Astrocyte (in vitro differentiated cells and primary cell): ENCODE data around the gene ABCC9. TPM values are rescaled to one million over a fixed set of nuclear protein-coding genes. Genes with fewer than 3 reads are reported as not detected.

Experiments
- DNase-seq: peaks from one replicate; pipeline ENCODE4 v3.0.0-alpha.2; 2010; ENCODE audit warnings: low read depth
- FAIRE-seq: peaks from 2 replicates; lab custom pipeline; 2011; peaks lifted over from hg19 to GRCh38; lab: Jason Lieb, UNC
- H2AFZ ChIP-seq: 2 replicates; pipeline ENCODE4 v1.6.0; 2012; ENCODE audit warnings: low read depth, low read length, inconsistent platforms
- H3K27ac ChIP-seq: 2 replicates; pipeline ENCODE4 v1.5.1; 2011; ENCODE audit warnings: low read depth, low read length, inconsistent platforms
- H3K27me3 ChIP-seq: 2 replicates; pipeline ENCODE4 v1.6.0; 2011; ENCODE audit warnings: low read length, inconsistent platforms; ENCODE audit not compliant: insufficient read depth
- H3K36me3 ChIP-seq: 2 replicates; pipeline ENCODE4 v1.5.1; 2011; ENCODE audit warnings: low read length, inconsistent platforms; ENCODE audit not compliant: insufficient read depth
- H3K4me1 ChIP-seq: 2 replicates; pipeline ENCODE4 v1.5.1; 2011; ENCODE audit warnings: low read length, inconsistent platforms; ENCODE audit not compliant: insufficient read depth
- H3K4me2 ChIP-seq: 2 replicates; pipeline ENCODE4 v1.6.0; 2012; ENCODE audit warnings: low read length, inconsistent platforms
- H3K4me3 ChIP-seq: 2 replicates; pipeline ENCODE4 v1.5.1; 2011; ENCODE audit warnings: low read depth, mild to moderate bottlenecking, low read length, inconsistent platforms; ENCODE audit not compliant: insufficient read depth
- H3K79me2 ChIP-seq: 2 replicates; pipeline ENCODE4 v1.6.0; 2012; ENCODE audit warnings: mild to moderate bottlenecking, low read length, inconsistent platforms; ENCODE audit not compliant: insufficient read depth
- H3K9ac ChIP-seq: 2 replicates; pipeline ENCODE4 v1.6.0; 2012; ENCODE audit warnings: mild to moderate bottlenecking, low read length, inconsistent platforms
- H3K9me3 ChIP-seq: 2 replicates; pipeline ENCODE4 v1.5.1; 2012; ENCODE audit warnings: low read depth, mild to moderate bottlenecking, low read length, inconsistent platforms; ENCODE audit not compliant: insufficient read depth
- H4K20me1 ChIP-seq: 2 replicates; pipeline ENCODE4 v1.6.0; 2012; ENCODE audit warnings: low read length, inconsistent platforms; ENCODE audit not compliant: insufficient read depth
- H3K27ac Mint-ChIP-seq: one replicate; pipeline ENCODE4 v1.8.0; 2021; ENCODE audit warnings: mild to moderate bottlenecking, mixed read lengths; ENCODE audit not compliant: unreplicated experiment
- H3K27me3 Mint-ChIP-seq: one replicate; pipeline ENCODE4 v1.8.0; 2021; ENCODE audit warnings: low read depth, mixed read lengths; ENCODE audit not compliant: unreplicated experiment
- H3K36me3 Mint-ChIP-seq: one replicate; pipeline ENCODE4 v1.8.0; 2021; ENCODE audit warnings: low read depth, mixed read lengths; ENCODE audit not compliant: unreplicated experiment
- H3K4me1 Mint-ChIP-seq: one replicate; pipeline ENCODE4 v1.8.0; 2021; ENCODE audit warnings: low read depth, mixed read lengths; ENCODE audit not compliant: unreplicated experiment
- H3K4me3 Mint-ChIP-seq: one replicate; pipeline ENCODE4 v1.8.0; 2021; ENCODE audit warnings: mild to moderate bottlenecking, moderate library complexity, mixed read lengths; ENCODE audit not compliant: unreplicated experiment
- H3K9me3 Mint-ChIP-seq: one replicate; pipeline ENCODE4 v1.8.0; 2021; ENCODE audit warnings: mild to moderate bottlenecking, mixed read lengths; ENCODE audit not compliant: unreplicated experiment
- EZH2 ChIP-seq: IDR thresholded peaks from 2 replicates; pipeline ENCODE4 v1.6.1; 2012; ENCODE audit warnings: mild to moderate bottlenecking, low read length, inconsistent platforms; ENCODE audit not compliant: insufficient read depth
- total RNA-seq: library from RNA; stranded (reverse); gene quantifications from 2 replicates; pipeline ENCODE4 v1.2.1, GENCODE V29; 2021
- TF ChIP-seq, protein P1 (sequence below): IDR thresholded peaks from 2 replicates; pipeline ENCODE4 v1.5.1; 2011; ENCODE audit warnings: low read depth, mild to moderate bottlenecking, inconsistent platforms, low read length, moderate library complexity; ENCODE audit not compliant: insufficient read depth

Gene ABCC9
- total RNA-seq, 1 donor from 2014 or later, result 0.36 TPM

DNA sequence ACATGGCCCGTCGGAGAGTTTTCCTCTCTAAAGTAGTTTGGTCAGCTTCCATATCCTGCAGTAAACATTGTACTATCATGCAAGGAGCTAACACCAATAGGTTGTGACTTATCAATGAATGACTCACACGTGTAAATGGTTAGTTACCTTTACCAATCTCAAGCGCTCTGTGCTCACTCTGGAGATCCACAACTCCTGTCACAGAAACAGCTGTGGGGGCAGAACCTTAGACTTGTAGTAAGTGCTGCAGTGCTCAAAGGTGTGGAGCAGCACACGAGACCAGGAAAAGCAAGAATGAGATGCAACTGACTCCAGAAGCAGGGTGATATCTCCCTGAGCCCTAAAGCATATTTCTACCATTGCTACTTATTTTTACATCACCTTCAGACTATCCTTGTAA lies 93.0 kb downstream of the ABCC9 start:
- Histone ChIP-seq H3K36me3 (no peaks in the 10 kb centered on the region), H4K20me1 (no peaks in the 10 kb centered on the region), H3K4me1 (no peaks in the 10 kb centered on the region), H3K4me3 (no peak overlapping the region), H3K9me3 (no peaks in the 10 kb centered on the region), H3K4me2 (no peak overlapping the region), H3K79me2 (no peaks in the 10 kb centered on the region), H3K27me3 (no peaks in the 10 kb centered on the region), H3K9ac (no peak overlapping the region), H2AFZ (no peak overlapping the region), H3K27ac (no peak overlapping the region)
- H3K9me3 Mint-ChIP-seq, result no peaks in the 10 kb centered on the region
- no peak for FAIRE-seq
- no peak for TF ChIP-seq EZH2
- TF ChIP-seq, protein P1, sequence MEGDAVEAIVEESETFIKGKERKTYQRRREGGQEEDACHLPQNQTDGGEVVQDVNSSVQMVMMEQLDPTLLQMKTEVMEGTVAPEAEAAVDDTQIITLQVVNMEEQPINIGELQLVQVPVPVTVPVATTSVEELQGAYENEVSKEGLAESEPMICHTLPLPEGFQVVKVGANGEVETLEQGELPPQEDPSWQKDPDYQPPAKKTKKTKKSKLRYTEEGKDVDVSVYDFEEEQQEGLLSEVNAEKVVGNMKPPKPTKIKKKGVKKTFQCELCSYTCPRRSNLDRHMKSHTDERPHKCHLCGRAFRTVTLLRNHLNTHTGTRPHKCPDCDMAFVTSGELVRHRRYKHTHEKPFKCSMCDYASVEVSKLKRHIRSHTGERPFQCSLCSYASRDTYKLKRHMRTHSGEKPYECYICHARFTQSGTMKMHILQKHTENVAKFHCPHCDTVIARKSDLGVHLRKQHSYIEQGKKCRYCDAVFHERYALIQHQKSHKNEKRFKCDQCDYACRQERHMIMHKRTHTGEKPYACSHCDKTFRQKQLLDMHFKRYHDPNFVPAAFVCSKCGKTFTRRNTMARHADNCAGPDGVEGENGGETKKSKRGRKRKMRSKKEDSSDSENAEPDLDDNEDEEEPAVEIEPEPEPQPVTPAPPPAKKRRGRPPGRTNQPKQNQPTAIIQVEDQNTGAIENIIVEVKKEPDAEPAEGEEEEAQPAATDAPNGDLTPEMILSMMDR, result no peak
- H3K4me3 Mint-ChIP-seq, result no peak overlapping the region
- H3K4me1 Mint-ChIP-seq, result no peaks in the 10 kb centered on the region
- H3K36me3 Mint-ChIP-seq, result no peaks in the 10 kb centered on the region
- DNase-seq, result no peak
- H3K27ac Mint-ChIP-seq, result no peak overlapping the region
- peaks cover 1% of the 10 kb centered on the region for H3K27me3 Mint-ChIP-seq

DNA sequence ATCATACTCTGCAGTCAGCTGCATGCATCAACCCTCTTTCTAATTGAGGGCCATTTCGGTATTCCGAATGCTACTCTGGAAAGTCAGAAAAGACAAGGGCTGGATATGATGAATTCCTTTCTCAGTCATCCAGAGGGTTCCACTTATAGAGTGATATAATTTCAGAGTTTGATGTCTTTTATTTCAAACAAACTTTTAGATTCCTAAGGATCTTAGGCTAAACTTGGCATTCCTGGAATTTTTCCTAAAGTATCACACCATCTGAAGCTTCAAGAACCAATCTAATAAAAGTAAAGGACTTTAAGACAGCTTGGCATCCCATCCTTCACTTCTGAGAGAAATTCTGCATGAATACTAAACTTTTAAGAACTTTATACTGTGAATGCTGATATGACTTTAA lies 97.4 kb downstream of the ABCC9 start:
- H3K4me1 Mint-ChIP-seq, result no peaks in the 10 kb centered on the region
- FAIRE-seq (no peak), DNase-seq (no peak)
- H3K27ac Mint-ChIP-seq, result no peak overlapping the region
- H3K27ac ChIP-seq, result no peak overlapping the region
- no peak overlapping the region for H3K4me3 Mint-ChIP-seq
- no peak overlapping the region for H3K4me2 ChIP-seq
- H3K27me3 Mint-ChIP-seq, result peaks cover 1% of the 10 kb centered on the region
- no peaks in the 10 kb centered on the region for H3K36me3 Mint-ChIP-seq
- no peaks in the 10 kb centered on the region for H4K20me1 ChIP-seq
- no peak overlapping the region for H2AFZ ChIP-seq
- no peaks in the 10 kb centered on the region for H3K36me3 ChIP-seq
- H3K9me3 ChIP-seq, result no peaks in the 10 kb centered on the region
- H3K9ac ChIP-seq, result no peak overlapping the region
- no peak overlapping the region for H3K4me3 ChIP-seq
- no peak for TF ChIP-seq EZH2
- TF ChIP-seq, protein P1, result no peak
- H3K27me3 ChIP-seq, result no peaks in the 10 kb centered on the region
- no peaks in the 10 kb centered on the region for H3K79me2 ChIP-seq
- no peaks in the 10 kb centered on the region for H3K9me3 Mint-ChIP-seq
- H3K4me1 ChIP-seq, result no peaks in the 10 kb centered on the region

DNA sequence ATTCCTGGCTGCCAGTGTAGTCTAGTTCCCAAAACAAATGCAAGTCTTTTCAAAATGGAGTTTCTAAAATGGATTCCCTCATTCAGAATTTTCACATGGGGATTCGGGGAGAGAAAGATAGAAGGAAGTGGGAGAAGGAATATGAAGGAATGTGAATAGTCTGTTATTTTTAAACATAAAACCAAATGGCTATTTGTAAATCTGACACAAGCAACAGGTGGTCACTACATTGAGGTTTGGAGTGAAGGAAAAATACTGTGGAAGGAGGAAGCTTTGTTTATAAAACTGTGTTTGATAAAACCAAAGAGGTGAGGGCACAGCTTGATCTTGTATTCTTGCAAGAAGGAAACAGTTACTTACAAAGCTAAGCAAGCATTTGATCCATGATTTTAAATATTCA lies 101.5 kb downstream of the ABCC9 start:
- FAIRE-seq (no peak), DNase-seq (no peak)
- Histone ChIP-seq H2AFZ (no peak overlapping the region), H3K4me2 (no peak overlapping the region), H3K27ac (no peak overlapping the region), H4K20me1 (no peaks in the 10 kb centered on the region), H3K4me3 (no peak overlapping the region), H3K9ac (no peak overlapping the region), H3K9me3 (no peaks in the 10 kb centered on the region), H3K36me3 (no peaks in the 10 kb centered on the region), H3K4me1 (no peaks in the 10 kb centered on the region), H3K79me2 (no peaks in the 10 kb centered on the region), H3K27me3 (no peaks in the 10 kb centered on the region)
- TF ChIP-seq, protein P1, result no peak
- no peak for TF ChIP-seq EZH2
- H3K27ac Mint-ChIP-seq, result no peak overlapping the region
- no peaks in the 10 kb centered on the region for H3K9me3 Mint-ChIP-seq
- no peaks in the 10 kb centered on the region for H3K36me3 Mint-ChIP-seq
- no peaks in the 10 kb centered on the region for H3K4me1 Mint-ChIP-seq
- no peak overlapping the region for H3K4me3 Mint-ChIP-seq
- H3K27me3 Mint-ChIP-seq, result no peaks in the 10 kb centered on the region
